Adrenal gland (tissue), 5 donors: Measurements from ENCODE around the gene LRBA.

Experiments
- POLR2A ChIP-seq, 2 donors: fragments of 450-650 bp; IDR thresholded peaks; one replicate each; pipeline ENCODE4 v1.6.1; 2017; ENCODE audit warnings: antibody characterized with exemption in 2 of 2, mild to moderate bottlenecking in 2 of 2, moderate library complexity in 1 of 2
- TF ChIP-seq, protein P1 (sequence below), 6 experiments: fragments of 450-650 bp in 4 of 6; fragments of 200-600 bp in 2 of 6; sonication (generic) in 1 of 6; IDR thresholded peaks; 1 replicate in 5 of 6; 2 replicates in 1 of 6; pipeline versions ENCODE4 v1.5.1 to v1.8.0; 2016 to 2021; ENCODE audit warnings: antibody characterized with exemption in 6 of 6, mild to moderate bottlenecking in 2 of 6, moderate library complexity in 1 of 6
- donor health status: DM: no; HTN: no; CAD: no.

DNA sequence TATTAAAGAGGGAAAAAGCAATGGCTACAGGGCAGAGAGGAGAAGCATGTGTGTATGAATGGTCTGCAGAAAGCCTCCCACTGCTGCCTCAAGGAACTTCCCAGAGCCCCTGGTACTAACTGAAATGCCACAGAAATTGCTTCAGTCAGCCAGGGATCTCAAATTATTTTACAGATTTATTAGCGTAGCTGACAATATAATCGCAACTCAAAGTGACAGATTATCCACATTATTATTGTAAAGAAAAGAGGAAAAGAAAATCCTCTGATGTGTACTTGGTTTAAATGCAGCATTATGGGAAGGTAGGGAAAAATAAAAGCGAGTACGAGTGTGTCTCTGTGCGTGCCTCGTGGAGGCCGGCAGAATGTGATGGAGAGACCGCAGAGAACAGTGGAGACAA lies 734.1 kb downstream of the LRBA start:
- TF ChIP-seq, protein P1, sequence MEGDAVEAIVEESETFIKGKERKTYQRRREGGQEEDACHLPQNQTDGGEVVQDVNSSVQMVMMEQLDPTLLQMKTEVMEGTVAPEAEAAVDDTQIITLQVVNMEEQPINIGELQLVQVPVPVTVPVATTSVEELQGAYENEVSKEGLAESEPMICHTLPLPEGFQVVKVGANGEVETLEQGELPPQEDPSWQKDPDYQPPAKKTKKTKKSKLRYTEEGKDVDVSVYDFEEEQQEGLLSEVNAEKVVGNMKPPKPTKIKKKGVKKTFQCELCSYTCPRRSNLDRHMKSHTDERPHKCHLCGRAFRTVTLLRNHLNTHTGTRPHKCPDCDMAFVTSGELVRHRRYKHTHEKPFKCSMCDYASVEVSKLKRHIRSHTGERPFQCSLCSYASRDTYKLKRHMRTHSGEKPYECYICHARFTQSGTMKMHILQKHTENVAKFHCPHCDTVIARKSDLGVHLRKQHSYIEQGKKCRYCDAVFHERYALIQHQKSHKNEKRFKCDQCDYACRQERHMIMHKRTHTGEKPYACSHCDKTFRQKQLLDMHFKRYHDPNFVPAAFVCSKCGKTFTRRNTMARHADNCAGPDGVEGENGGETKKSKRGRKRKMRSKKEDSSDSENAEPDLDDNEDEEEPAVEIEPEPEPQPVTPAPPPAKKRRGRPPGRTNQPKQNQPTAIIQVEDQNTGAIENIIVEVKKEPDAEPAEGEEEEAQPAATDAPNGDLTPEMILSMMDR (IDR thresholded peaks at IDR 0.05): no peak
- TF ChIP-seq POLR2A (IDR thresholded peaks at IDR 0.05): no peak
